Activated CD8-positive, alpha-beta T cell treated with anti-CD3 and anti-CD28 coated beads, Interleukin-2, amount 10 ng/mL, durations not matched to agents 7 days and 5 days (primary cell): ENCODE measurements around the gene UPP1. TPM values are rescaled to one million over a fixed set of nuclear protein-coding genes. Genes with fewer than 3 reads are reported as not detected.

Experiments used
- ATAC-seq: fragments of 150-1000 bp; cut with Tn5 transposase; one replicate; pipeline ENCODE4 v1.10.0; 2021; ENCODE audit warnings: moderate library complexity
- CTCF ChIA-PET: fragments of 350-600 bp; sonication (Branson Sonifier 250); formaldehyde crosslinking; loops from one replicate; lab custom pipeline; 2021; ENCODE audit warnings: antibody characterized with exemption; lab: Charles Lee
- POLR2A ChIA-PET: fragments of 350-600 bp; sonication (Branson Sonifier 250); formaldehyde crosslinking; loops from one replicate; lab custom pipeline; 2021; ENCODE audit warnings: antibody characterized with exemption; lab: Charles Lee
- DNase-seq: peaks from one replicate; pipeline ENCODE4 v3.0.0-alpha.2; 2020
- H3K27ac Mint-ChIP-seq: one replicate; pipeline ENCODE4 v1.8.0; 2021; ENCODE audit warnings: mild to moderate bottlenecking, mixed read lengths
- H3K27me3 Mint-ChIP-seq: one replicate; pipeline ENCODE4 v1.8.0; 2021; ENCODE audit warnings: low read depth, mixed read lengths
- H3K36me3 Mint-ChIP-seq: one replicate; pipeline ENCODE4 v1.8.0; 2021; ENCODE audit warnings: low read depth, mixed read lengths
- H3K4me1 Mint-ChIP-seq: one replicate; pipeline ENCODE4 v1.8.0; 2021; ENCODE audit warnings: low read depth, mixed read lengths
- H3K4me3 Mint-ChIP-seq: one replicate; pipeline ENCODE4 v1.8.0; 2021; ENCODE audit warnings: mild to moderate bottlenecking, mixed read lengths
- H3K9me3 Mint-ChIP-seq: one replicate; pipeline ENCODE4 v1.8.0; 2022; ENCODE audit warnings: mixed read lengths; ENCODE audit not compliant: insufficient read depth
- total RNA-seq, 2 experiments: library from RNA; stranded (reverse); gene quantifications; one replicate each; pipeline ENCODE4 v1.2.3, GENCODE V29; 2021

Gene UPP1
- 10 to 100 TPM; 60.7 to 68.4 TPM for total RNA-seq

DNA sequence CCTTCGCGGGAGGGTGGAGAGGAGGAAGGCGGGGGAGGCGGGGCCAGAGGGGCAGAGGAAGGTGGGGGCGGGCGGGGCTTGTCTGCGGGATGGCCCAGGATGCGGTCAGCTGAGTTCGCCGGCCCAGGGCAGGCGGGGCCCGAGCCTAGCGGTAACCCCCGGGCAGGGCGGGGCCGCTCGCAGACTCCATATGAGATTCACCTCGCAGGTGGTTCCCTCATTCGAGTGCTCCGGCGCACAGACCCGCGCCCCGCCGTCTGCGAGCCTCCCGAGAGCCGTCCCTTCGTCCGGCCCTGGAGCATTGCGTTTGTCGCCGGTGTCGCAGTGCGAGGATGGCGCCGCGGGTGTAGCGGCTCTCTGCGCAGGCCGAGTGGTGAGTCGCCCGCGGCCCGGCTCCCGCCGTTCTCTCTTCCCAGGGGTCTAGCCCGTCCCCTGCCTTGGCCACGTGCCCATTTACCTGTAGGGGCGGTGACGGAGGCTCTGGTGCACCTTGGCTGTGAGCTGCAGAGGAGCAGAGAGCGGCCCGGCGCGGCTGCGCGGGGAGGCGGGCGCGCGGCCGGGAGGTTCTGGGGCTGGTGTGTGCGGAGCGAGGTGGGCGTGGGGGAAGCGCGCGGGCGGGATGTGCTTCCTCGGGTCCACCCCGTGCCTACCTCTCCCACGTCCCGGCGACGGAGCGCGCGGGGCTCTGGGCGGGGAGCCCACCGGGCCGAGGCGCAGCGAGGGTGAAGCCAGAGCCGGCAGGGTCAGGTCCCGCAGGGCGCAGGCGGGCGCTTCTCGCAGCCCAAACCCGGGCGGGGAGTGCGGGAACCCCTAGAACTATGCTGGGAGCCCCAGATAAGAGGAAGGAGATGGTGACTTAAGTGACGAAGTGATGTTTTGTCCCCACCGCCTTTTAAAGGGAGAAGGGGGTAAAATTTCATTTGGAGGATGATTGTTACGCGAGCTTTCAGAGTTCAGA is at the start of gene UPP1:
UPP1 (plus strand) TSS at position 220 of the 958 bp plus-strand sequence. CDS start 5,519 bp downstream, outside the sequence.
- POLR2A ChIA-PET: interaction anchor here (0.7 to 2.0 kb wide), 10 partner anchors 9 to 111 kb away, joined by 3 to 12 read pairs (median 3); no protein-coding TSS in a partner anchor
- Mint-ChIP-seq H3K4me1 (peaks cover 77% of the 10 kb centered on the region), H3K9me3 (no peaks in the 10 kb centered on the region), H3K4me3 (peak within 1 kb of the TSS; percentile 86), H3K36me3 (peaks cover 47% of the 10 kb centered on the region), H3K27me3 (no peaks in the 10 kb centered on the region), H3K27ac (peak within 1 kb of the TSS; percentile 90)
- ATAC-seq (peak; percentile 79), DNase-seq (peak; percentile 96)
- CTCF ChIA-PET: interaction anchor here (0.7 to 6.7 kb wide), 4 partner anchors 9 to 106 kb away, joined by 3 to 39 read pairs (median 4); no protein-coding TSS in a partner anchor

GRCh38 chr7:48040944-48041652 is 48.0 kb upstream of the UPP1 start:
- ATAC-seq (no peak), DNase-seq (no peak)
- Mint-ChIP-seq H3K27me3 (peaks cover 27% of the 10 kb centered on the region), H3K9me3 (peaks cover 3% of the 10 kb centered on the region), H3K4me3 (no peak overlapping the region), H3K27ac (no peak overlapping the region), H3K36me3 (no peaks in the 10 kb centered on the region), H3K4me1 (peaks cover 28% of the 10 kb centered on the region)
- POLR2A ChIA-PET: interaction anchor here (1.1 kb wide), 1 partner anchor 48 kb away, joined by 3 read pairs; the partner anchor contains the start of gene UPP1
- CTCF ChIA-PET: interaction anchor here (0.7 kb wide), 1 partner anchor 70 kb away, joined by 3 read pairs; no protein-coding TSS in a partner anchor

DNA sequence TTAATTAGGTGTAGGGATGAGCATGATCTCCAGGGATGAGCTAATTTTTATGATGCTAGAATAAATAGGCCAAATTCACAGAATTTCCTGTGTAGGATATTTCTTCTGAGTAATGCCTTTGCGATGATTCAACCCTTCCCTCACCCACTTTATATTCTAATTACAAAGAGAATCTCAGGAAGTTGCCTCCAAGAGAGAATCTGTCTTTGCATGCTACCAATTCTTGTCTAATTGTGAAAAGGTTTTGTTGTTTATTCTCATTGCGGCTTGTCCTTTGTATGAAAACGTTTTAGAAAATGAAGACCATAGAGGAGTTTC is 47.5 kb upstream of the UPP1 start:
- Mint-ChIP-seq H3K27ac (no peak overlapping the region), H3K4me3 (no peak overlapping the region), H3K9me3 (peaks cover 3% of the 10 kb centered on the region), H3K27me3 (peaks cover 21% of the 10 kb centered on the region), H3K4me1 (peaks cover 30% of the 10 kb centered on the region), H3K36me3 (no peaks in the 10 kb centered on the region)
- ATAC-seq (no peak), DNase-seq (no peak)
- POLR2A ChIA-PET: interaction anchor here (1.1 kb wide), 1 partner anchor 48 kb away, joined by 3 read pairs; the partner anchor contains the start of gene UPP1
- CTCF ChIA-PET: no interaction called here

DNA sequence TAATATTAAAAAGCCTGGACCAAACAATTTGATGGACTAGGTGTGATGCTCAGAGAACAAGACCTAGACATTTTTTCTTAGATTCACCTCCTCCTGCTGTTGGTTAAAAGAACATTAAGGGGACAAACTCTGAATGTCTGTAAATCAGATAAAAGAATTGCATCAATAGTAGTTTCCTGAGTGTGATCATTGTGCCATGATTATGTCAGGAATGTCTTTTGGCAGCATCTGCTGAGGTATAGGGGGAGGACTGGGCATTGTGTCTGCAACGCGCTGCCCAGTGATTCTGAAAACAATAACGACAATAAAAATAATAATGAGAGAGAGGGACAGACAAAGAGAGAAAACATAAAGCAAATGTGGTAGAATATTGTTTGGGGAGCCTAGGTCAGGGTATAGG is 46.8 kb upstream of the UPP1 start:
- POLR2A ChIA-PET: no interaction called here
- H3K4me3 Mint-ChIP-seq: no peak overlapping the region
- CTCF ChIA-PET: no interaction called here
- no peaks in the 10 kb centered on the region for H3K36me3 Mint-ChIP-seq
- H3K27me3 Mint-ChIP-seq: peaks cover 16% of the 10 kb centered on the region
- peaks cover 30% of the 10 kb centered on the region for H3K4me1 Mint-ChIP-seq
- peaks cover 3% of the 10 kb centered on the region for H3K9me3 Mint-ChIP-seq
- ATAC-seq (no peak), DNase-seq (no peak)
- H3K27ac Mint-ChIP-seq: no peak overlapping the region

GRCh38 chr7:48042636-48043035 is 46.4 kb upstream of the UPP1 start:
- Mint-ChIP-seq H3K9me3 (peaks cover 3% of the 10 kb centered on the region), H3K4me1 (peaks cover 30% of the 10 kb centered on the region), H3K27me3 (peaks cover 12% of the 10 kb centered on the region), H3K4me3 (no peak overlapping the region), H3K36me3 (no peaks in the 10 kb centered on the region), H3K27ac (no peak overlapping the region)
- ChIA-PET CTCF (no interaction called here), POLR2A (no interaction called here)
- DNase-seq: no peak
- ATAC-seq: no peak

DNA sequence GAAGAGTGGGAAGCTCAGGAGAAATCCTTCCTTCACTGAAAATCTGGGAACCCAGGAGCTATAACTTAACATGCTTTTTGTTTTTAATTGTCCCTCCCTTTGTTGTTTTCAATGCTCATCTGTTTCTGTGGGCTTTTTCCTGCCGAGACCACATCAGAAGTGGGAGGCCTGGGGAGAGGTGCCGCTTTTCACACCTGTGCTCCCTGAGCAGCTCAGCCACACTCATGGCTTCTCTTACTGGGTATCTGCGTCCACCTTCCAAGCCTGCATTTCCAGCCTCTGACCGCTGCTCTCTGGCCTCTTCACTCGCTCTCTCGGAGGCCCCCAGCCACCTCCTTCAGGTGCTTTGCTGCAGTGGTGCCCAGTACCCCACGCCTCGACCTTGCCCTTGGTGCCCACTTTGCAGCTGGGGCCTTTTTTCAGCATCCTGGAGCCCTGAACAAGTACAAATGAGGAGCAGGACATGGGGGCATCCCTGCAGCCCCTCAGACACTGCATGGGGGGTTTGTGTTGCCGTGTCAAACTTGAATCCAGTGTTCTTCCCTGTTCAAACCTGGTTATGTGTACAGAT is 43.8 kb upstream of the UPP1 start:
- ATAC-seq (peak; percentile 60), DNase-seq (peak; percentile 31)
- H3K9me3 Mint-ChIP-seq: peaks cover 3% of the 10 kb centered on the region
- H3K4me1 Mint-ChIP-seq: peaks cover 30% of the 10 kb centered on the region
- H3K4me3 Mint-ChIP-seq: no peak overlapping the region
- H3K27ac Mint-ChIP-seq: peak overlapping the region; percentile 17
- H3K36me3 Mint-ChIP-seq: no peaks in the 10 kb centered on the region
- no peaks in the 10 kb centered on the region for H3K27me3 Mint-ChIP-seq
- ChIA-PET POLR2A (no interaction called here), CTCF (interaction anchor here (1.5 kb wide), 1 partner anchor 42 kb away, joined by 3 read pairs; no protein-coding TSS in a partner anchor)

- peak; percentile 45 for DNase-seq
- Mint-ChIP-seq H3K4me3 (no peak overlapping the region), H3K36me3 (no peaks in the 10 kb centered on the region), H3K4me1 (peaks cover 25% of the 10 kb centered on the region), H3K27ac (peak overlapping the region; percentile 10), H3K9me3 (peaks cover 3% of the 10 kb centered on the region), H3K27me3 (no peaks in the 10 kb centered on the region)
- ChIA-PET CTCF (no interaction called here), POLR2A (no interaction called here)
- peak; percentile 44 for ATAC-seq
Observed at GRCh38 chr7:48046458-48046857, 42.6 kb upstream of the UPP1 start.

DNA sequence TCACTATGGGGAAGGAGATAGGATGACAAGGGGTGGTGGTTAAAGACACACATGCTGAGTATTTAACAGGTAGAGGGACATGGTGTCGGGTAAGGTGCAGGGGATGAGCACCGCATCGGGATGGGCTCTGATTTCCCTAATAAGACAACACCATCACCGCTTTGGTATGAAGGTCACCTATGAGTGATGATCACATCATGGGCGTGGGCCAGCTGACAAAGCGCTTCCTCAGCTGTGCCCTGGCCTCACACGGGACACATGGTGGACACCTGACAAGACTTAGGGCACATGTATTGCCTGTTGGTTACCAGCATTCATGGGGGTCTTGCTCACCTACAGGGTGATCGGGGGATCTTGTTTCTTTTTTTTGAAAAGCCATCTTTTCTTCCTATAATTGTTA is 41.0 kb upstream of the UPP1 start:
- ATAC-seq (no peak), DNase-seq (no peak)
- H3K27me3 Mint-ChIP-seq: no peaks in the 10 kb centered on the region
- POLR2A ChIA-PET: interaction anchor here (1.4 kb wide), 1 partner anchor 40 kb away, joined by 4 read pairs; no protein-coding TSS in a partner anchor
- no peaks in the 10 kb centered on the region for H3K36me3 Mint-ChIP-seq
- CTCF ChIA-PET: interaction anchor here (1.0 kb wide), 1 partner anchor 56 kb away, joined by 4 read pairs; no protein-coding TSS in a partner anchor
- peaks cover 3% of the 10 kb centered on the region for H3K9me3 Mint-ChIP-seq
- H3K4me3 Mint-ChIP-seq: no peak overlapping the region
- peaks cover 18% of the 10 kb centered on the region for H3K4me1 Mint-ChIP-seq
- H3K27ac Mint-ChIP-seq: no peak overlapping the region

GRCh38 chr7:48049850-48050249 is 39.2 kb upstream of the UPP1 start:
- no peak overlapping the region for H3K27ac Mint-ChIP-seq
- CTCF ChIA-PET: interaction anchor here (1.2 kb wide), 1 partner anchor 61 kb away, joined by 3 read pairs; no protein-coding TSS in a partner anchor
- H3K9me3 Mint-ChIP-seq: peaks cover 3% of the 10 kb centered on the region
- POLR2A ChIA-PET: no interaction called here
- H3K36me3 Mint-ChIP-seq: no peaks in the 10 kb centered on the region
- no peak overlapping the region for H3K4me3 Mint-ChIP-seq
- ATAC-seq (no peak), DNase-seq (no peak)
- peaks cover 16% of the 10 kb centered on the region for H3K4me1 Mint-ChIP-seq
- H3K27me3 Mint-ChIP-seq: no peaks in the 10 kb centered on the region

- Mint-ChIP-seq H3K4me1 (no peaks in the 10 kb centered on the region), H3K27ac (no peak overlapping the region), H3K4me3 (no peak overlapping the region), H3K9me3 (peaks cover 8% of the 10 kb centered on the region), H3K27me3 (no peaks in the 10 kb centered on the region), H3K36me3 (peaks cover 2% of the 10 kb centered on the region)
- POLR2A ChIA-PET: no interaction called here
- DNase-seq: no peak
- CTCF ChIA-PET: interaction anchor here (1.2 to 1.3 kb wide), 2 partner anchors 10 to 61 kb away, joined by 3 to 4 read pairs; no protein-coding TSS in a partner anchor
- ATAC-seq: no peak
Observed at GRCh38 chr7:48052748-48053147, 36.3 kb upstream of the UPP1 start.

DNA sequence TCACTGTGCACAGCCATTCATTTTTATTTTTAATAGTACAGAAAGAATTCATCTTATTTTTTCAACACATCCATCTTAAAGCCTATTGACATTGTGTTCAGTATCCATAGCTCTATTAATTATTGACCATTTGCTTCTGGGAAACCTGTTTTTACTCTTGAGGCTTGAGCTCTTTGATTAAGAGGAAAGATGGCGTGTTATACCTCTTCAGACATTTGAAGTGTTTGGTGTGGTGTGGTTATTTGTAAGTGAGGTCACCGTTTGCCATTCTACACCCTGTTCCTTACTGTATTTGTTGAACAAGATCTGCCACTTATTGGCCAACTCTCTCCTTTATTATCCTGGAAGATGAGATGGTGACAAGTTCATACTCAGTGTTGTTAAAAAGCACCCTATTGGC is 35.3 kb upstream of the UPP1 start:
- ChIA-PET POLR2A (no interaction called here), CTCF (interaction anchor here (1.2 to 1.3 kb wide), 2 partner anchors 9 to 62 kb away, joined by 3 to 4 read pairs; no protein-coding TSS in a partner anchor)
- H3K27me3 Mint-ChIP-seq: no peaks in the 10 kb centered on the region
- H3K36me3 Mint-ChIP-seq: peaks cover 6% of the 10 kb centered on the region
- DNase-seq (no peak), ATAC-seq (no peak)
- H3K4me3 Mint-ChIP-seq: no peak overlapping the region
- peaks cover 8% of the 10 kb centered on the region for H3K9me3 Mint-ChIP-seq
- no peak overlapping the region for H3K27ac Mint-ChIP-seq
- peaks cover under 1% of the 10 kb centered on the region for H3K4me1 Mint-ChIP-seq
